ENCODE data around the gene CARM1. TPM values are rescaled to one million over a fixed set of nuclear protein-coding genes. Genes with fewer than 3 reads are reported as not detected.

The CARM1 gene
- total RNA-seq, 1 donor from 2014 or later = 66.7 TPM

- TF ChIP-seq CTCF (IDR thresholded peaks at IDR 0.05) = no peak
- Mint-ChIP-seq H3K27me3 (ENCODE audit: unreplicated experiment) (no peaks in the 10 kb centered on the region), H3K36me3 (ENCODE audit: unreplicated experiment) (peaks cover 11% of the 10 kb centered on the region), H3K9me3 (ENCODE audit: unreplicated experiment) (no peaks in the 10 kb centered on the region), H3K27ac (ENCODE audit: unreplicated experiment) (peak overlapping the region; percentile 78), H3K4me3 (ENCODE audit: unreplicated experiment) (peak overlapping the region; percentile 93), H3K4me1 (ENCODE audit: unreplicated experiment) (peaks cover 25% of the 10 kb centered on the region)
- no peak for DNase-seq (ENCODE audit: extremely low spot score, unreplicated experiment)
Observed at GRCh38 chr19:10927730-10928562, 56.6 kb downstream of the CARM1 start.

- H3K9me3 Mint-ChIP-seq (ENCODE audit: unreplicated experiment) = no peaks in the 10 kb centered on the region
- no peak for TF ChIP-seq CTCF (IDR thresholded peaks at IDR 0.05)
- DNase-seq (ENCODE audit: extremely low spot score, unreplicated experiment) = peak; percentile 98
- H3K27me3 Mint-ChIP-seq (ENCODE audit: unreplicated experiment) = no peaks in the 10 kb centered on the region
- H3K4me3 Mint-ChIP-seq (ENCODE audit: unreplicated experiment) = peak within 1 kb of the TSS; percentile 93
- H3K4me1 Mint-ChIP-seq (ENCODE audit: unreplicated experiment) = peaks cover 25% of the 10 kb centered on the region
- peak within 1 kb of the TSS; percentile 78 for H3K27ac Mint-ChIP-seq (ENCODE audit: unreplicated experiment)
- H3K36me3 Mint-ChIP-seq (ENCODE audit: unreplicated experiment) = peaks cover 9% of the 10 kb centered on the region
Observed at GRCh38 chr19:10928563-10929401, 57.4 kb downstream of the CARM1 start, which contains the start of the genes TIMM29 and YIPF2. TSS of gene TIMM29 (plus strand) at chr19:10928811. CDS start at chr19:10928823, 12 bp downstream. TSS of gene YIPF2 (minus strand) at chr19:10928639. CDS start at chr19:10928410, 229 bp downstream.

GRCh38 chr19:10929402-10929794 is 58.0 kb downstream of the CARM1 start:
- Mint-ChIP-seq H3K4me3 (ENCODE audit: unreplicated experiment) (peak overlapping the region; percentile 93), H3K27ac (ENCODE audit: unreplicated experiment) (peak overlapping the region; percentile 34), H3K4me1 (ENCODE audit: unreplicated experiment) (peaks cover 25% of the 10 kb centered on the region), H3K36me3 (ENCODE audit: unreplicated experiment) (peaks cover 6% of the 10 kb centered on the region), H3K27me3 (ENCODE audit: unreplicated experiment) (no peaks in the 10 kb centered on the region), H3K9me3 (ENCODE audit: unreplicated experiment) (no peaks in the 10 kb centered on the region)
- TF ChIP-seq CTCF (IDR thresholded peaks at IDR 0.05) = no peak
- no peak for DNase-seq (ENCODE audit: extremely low spot score, unreplicated experiment)

GRCh38 chr19:10935371-10936059 is 64.2 kb downstream of the CARM1 start:
- no peak overlapping the region for H3K4me3 Mint-ChIP-seq (ENCODE audit: unreplicated experiment)
- H3K36me3 Mint-ChIP-seq (ENCODE audit: unreplicated experiment) = peaks cover 1% of the 10 kb centered on the region
- H3K27me3 Mint-ChIP-seq (ENCODE audit: unreplicated experiment) = no peaks in the 10 kb centered on the region
- TF ChIP-seq CTCF (IDR thresholded peaks at IDR 0.05) = no peak
- peak overlapping the region; percentile 34 for H3K27ac Mint-ChIP-seq (ENCODE audit: unreplicated experiment)
- H3K9me3 Mint-ChIP-seq (ENCODE audit: unreplicated experiment) = no peaks in the 10 kb centered on the region
- DNase-seq (ENCODE audit: extremely low spot score, unreplicated experiment) = no peak
- peaks cover 10% of the 10 kb centered on the region for H3K4me1 Mint-ChIP-seq (ENCODE audit: unreplicated experiment)

Data from osteocyte (in vitro differentiated cells).